PC-3 (cell line): ENCODE data around the gene LRCOL1. TPM values are rescaled to one million over a fixed set of nuclear protein-coding genes. Genes with fewer than 3 reads are reported as not detected.
A peak's percentile ranks its signal among the peaks of the same experiment; 100 is the strongest.

Experiments
- ATAC-seq: fragments of 200-7000 bp; cut with Tn5 transposase; 2 replicates; pipeline ENCODE4 v1.9.1; 2020; ENCODE audit warnings: mild to moderate bottlenecking, moderate library complexity
- Bru-seq: library from RNA; stranded (reverse); fragments of 400-500 nt; gene quantifications from one replicate; lab custom pipeline; 2021; lab: Mats Ljungman, UMichigan
- BruChase-seq, 2 experiments: library from RNA; stranded (reverse); fragments of 400-500 nt; gene quantifications; one replicate each; lab custom pipeline; 2021; lab: Mats Ljungman, UMichigan
- BruUV-seq: library from RNA; stranded (reverse); fragments of 400-500 nt; replicated peaks from 2 replicates; lab custom pipeline; 2021; lab: Mats Ljungman, UMichigan
- CTCF ChIA-PET: fragments of 300-600 bp; sonication (Branson Sonifier 250); formaldehyde crosslinking; loops from one replicate; lab custom pipeline; 2022; ENCODE audit warnings: antibody characterized with exemption; lab: Charles Lee
- POLR2A ChIA-PET: fragments of 300-600 bp; sonication (Branson Sonifier 250); formaldehyde crosslinking; loops from one replicate; lab custom pipeline; 2022; ENCODE audit warnings: antibody characterized with exemption; ENCODE audit not compliant: unreplicated experiment; lab: Charles Lee
- DNase-seq: peaks from one replicate; pipeline ENCODE4 v3.0.0-alpha.2; 2015
- H2AFZ ChIP-seq: fragments of 300-600 bp; sonication (generic); 2 replicates; pipeline ENCODE4 v1.6.0; 2016; ENCODE audit warnings: antibody characterized with exemption, low read length
- H3F3A ChIP-seq: fragments of 300-600 bp; sonication (generic); one replicate; pipeline ENCODE4 v1.6.0; 2017; ENCODE audit warnings: antibody characterized with exemption, low read length, control low read depth, mild to moderate bottlenecking; ENCODE audit not compliant: unreplicated experiment
- H3K27ac ChIP-seq: fragments of 300-600 bp; sonication (generic); 2 replicates; pipeline ENCODE4 v1.5.1; 2016; ENCODE audit warnings: mild to moderate bottlenecking, low read length
- H3K27me3 ChIP-seq: fragments of 300-600 bp; sonication (generic); 2 replicates; pipeline ENCODE4 v1.6.1; 2016; ENCODE audit warnings: low read length, mixed read lengths
- H3K36me3 ChIP-seq: fragments of 300-600 bp; sonication (generic); 2 replicates; pipeline ENCODE4 v1.6.1; 2016; ENCODE audit warnings: low read depth, mixed run types, low read length, mixed read lengths
- H3K4me1 ChIP-seq: fragments of 300-600 bp; sonication (generic); 2 replicates; pipeline ENCODE4 v1.5.1; 2016; ENCODE audit warnings: low read length; ENCODE audit not compliant: insufficient read depth
- H3K4me2 ChIP-seq: fragments of 300-600 bp; sonication (generic); 2 replicates; pipeline ENCODE4 v1.6.0; 2016; ENCODE audit warnings: low read length
- H3K4me3 ChIP-seq: fragments of 300-600 bp; sonication (generic); 2 replicates; pipeline ENCODE4 v1.5.1; 2016; ENCODE audit warnings: mild to moderate bottlenecking, low read length, mixed read lengths
- H3K79me2 ChIP-seq: fragments of 300-600 bp; sonication (generic); 2 replicates; pipeline ENCODE4 v1.6.1; 2017; ENCODE audit warnings: low read length, mixed read lengths
- H3K9ac ChIP-seq: fragments of 300-600 bp; sonication (generic); 2 replicates; pipeline ENCODE4 v1.6.0; 2016; ENCODE audit warnings: mild to moderate bottlenecking, low read length
- H3K9me2 ChIP-seq: fragments of 300-600 bp; sonication (generic); replicated peaks from 2 replicates; pipeline ENCODE4 v1.6.1; 2016; ENCODE audit warnings: mixed run types, low read length, mixed read lengths
- H3K9me3 ChIP-seq: fragments of 300-600 bp; sonication (generic); 2 replicates; pipeline ENCODE4 v1.6.1; 2016; ENCODE audit warnings: low read length, mixed read lengths
- H4K20me1 ChIP-seq: fragments of 300-600 bp; sonication (generic); 2 replicates; pipeline ENCODE4 v1.6.1; 2016; ENCODE audit warnings: low read length, mixed read lengths
- EZH2 ChIP-seq: fragments of 300-600 bp; sonication (generic); IDR thresholded peaks from one replicate; pipeline ENCODE4 v1.6.1; 2017; ENCODE audit warnings: antibody characterized with exemption, mild to moderate bottlenecking, low read length; ENCODE audit not compliant: unreplicated experiment
- EZH2phosphoT487 ChIP-seq: fragments of 300-600 bp; sonication (generic); IDR thresholded peaks from 2 replicates; pipeline ENCODE4 v1.6.1; 2018; ENCODE audit warnings: mild to moderate bottlenecking, antibody characterized with exemption, low read length, borderline replicate concordance
- intact Hi-C: fragments of 100-400 bp; cut with micrococcal nuclease; formaldehyde crosslinking; loops from 2 replicates; pipeline ENCODE4 v1.9.0; 2023
- long read RNA-seq: library from polyadenylated mRNA; unstranded; transcript quantifications from one replicate; pipeline ENCODE4 v2.0.0, GENCODE V29; 2021; ENCODE audit not compliant: unreplicated experiment
- total RNA-seq: library from RNA; depleted of rRNA; stranded (reverse); fragments of >200 nt; gene quantifications from 2 replicates; pipeline ENCODE4 v1.2.3, GENCODE V29; 2014; rRNA removed
- TF ChIP-seq, protein P1 (sequence below): fragments of 300-600 bp; sonication (generic); conservative IDR thresholded peaks from 2 replicates; pipeline ENCODE4 v1.5.1; 2017; ENCODE audit warnings: antibody characterized with exemption, low read depth, mild to moderate bottlenecking, low read length

LRCOL1 gene
- not detected in 2 replicates for total RNA-seq
- percentile 13 among the genes with signal in this experiment for Bru-seq, nascent RNA
- percentile 42 among the genes with signal in this experiment for BruChase-seq, experiment 1, labeled RNA remaining after a 6-hour chase
- BruChase-seq, experiment 2, labeled RNA remaining after a 2-hour chase, result percentile 8 among the genes with signal in this experiment
- long read RNA-seq, result 0 reads

DNA sequence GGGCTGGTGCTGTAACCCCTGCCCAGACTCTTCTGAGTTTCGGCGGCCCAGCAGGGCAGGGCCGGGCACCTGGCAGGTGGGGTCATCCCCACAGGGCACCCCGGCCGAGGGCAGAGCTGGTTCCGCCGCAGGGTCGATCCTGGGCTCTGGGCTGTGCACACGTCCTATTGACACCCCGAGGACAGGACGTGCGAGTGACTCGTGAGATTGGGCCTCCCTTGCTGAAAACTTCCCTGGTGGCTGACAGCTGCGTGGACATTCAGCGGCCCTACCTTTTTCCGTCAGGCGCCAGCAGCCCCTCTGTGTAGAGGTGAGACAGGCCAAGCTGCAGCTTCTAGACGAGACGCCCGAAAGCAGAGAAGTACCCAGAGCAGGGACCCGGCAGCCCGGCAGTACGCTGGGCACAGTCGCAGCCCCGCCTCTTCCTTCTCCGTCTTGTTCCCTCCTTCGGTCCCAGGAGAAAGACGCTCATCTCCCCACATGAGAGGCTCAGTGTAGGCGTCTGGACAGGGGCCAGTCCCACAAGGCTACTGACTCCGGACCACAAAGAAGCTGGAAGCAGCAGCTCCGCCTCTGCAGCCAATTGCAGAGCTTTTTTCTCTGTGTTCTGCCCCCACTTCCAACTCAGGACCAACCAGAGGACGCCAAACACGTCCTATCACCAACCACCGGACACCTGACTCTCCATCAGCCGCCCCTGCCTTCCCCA, at the start of gene LRCOL1:
TSS of gene LRCOL1 (minus strand) at position 532 of the 709 bp plus-strand sequence. CDS start 4,331 bp downstream, outside the sequence.
- no peak within 1 kb of the TSS for H3K9ac ChIP-seq
- H4K20me1 ChIP-seq, result no peaks in the 10 kb centered on the region
- no TSS peak for BruUV-seq
- H3F3A ChIP-seq, result no peaks in the 10 kb centered on the region
- no peak within 1 kb of the TSS for H3K27ac ChIP-seq
- CTCF ChIA-PET, result no interaction called here
- H3K9me3 ChIP-seq, result no peaks in the 10 kb centered on the region
- no peaks in the 10 kb centered on the region for H3K9me2 ChIP-seq
- no peak within 1 kb of the TSS for H3K4me2 ChIP-seq
- TF ChIP-seq EZH2 (no peak), EZH2phosphoT487 (no peak)
- TF ChIP-seq, protein P1, sequence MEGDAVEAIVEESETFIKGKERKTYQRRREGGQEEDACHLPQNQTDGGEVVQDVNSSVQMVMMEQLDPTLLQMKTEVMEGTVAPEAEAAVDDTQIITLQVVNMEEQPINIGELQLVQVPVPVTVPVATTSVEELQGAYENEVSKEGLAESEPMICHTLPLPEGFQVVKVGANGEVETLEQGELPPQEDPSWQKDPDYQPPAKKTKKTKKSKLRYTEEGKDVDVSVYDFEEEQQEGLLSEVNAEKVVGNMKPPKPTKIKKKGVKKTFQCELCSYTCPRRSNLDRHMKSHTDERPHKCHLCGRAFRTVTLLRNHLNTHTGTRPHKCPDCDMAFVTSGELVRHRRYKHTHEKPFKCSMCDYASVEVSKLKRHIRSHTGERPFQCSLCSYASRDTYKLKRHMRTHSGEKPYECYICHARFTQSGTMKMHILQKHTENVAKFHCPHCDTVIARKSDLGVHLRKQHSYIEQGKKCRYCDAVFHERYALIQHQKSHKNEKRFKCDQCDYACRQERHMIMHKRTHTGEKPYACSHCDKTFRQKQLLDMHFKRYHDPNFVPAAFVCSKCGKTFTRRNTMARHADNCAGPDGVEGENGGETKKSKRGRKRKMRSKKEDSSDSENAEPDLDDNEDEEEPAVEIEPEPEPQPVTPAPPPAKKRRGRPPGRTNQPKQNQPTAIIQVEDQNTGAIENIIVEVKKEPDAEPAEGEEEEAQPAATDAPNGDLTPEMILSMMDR, result no peak
- H3K4me1 ChIP-seq, result no peaks in the 10 kb centered on the region
- intact Hi-C loops, result no loop called here
- 0 out of 2 replicates have a peak, but pooled peaks cover 2% of the 10 kb centered on the region for H3K27me3 ChIP-seq
- POLR2A ChIA-PET, result no interaction called here
- ATAC-seq (no peak), DNase-seq (no peak)
- no peak within 1 kb of the TSS for H2AFZ ChIP-seq
- no peak within 1 kb of the TSS for H3K4me3 ChIP-seq
- no peaks in the 10 kb centered on the region for H3K36me3 ChIP-seq
- H3K79me2 ChIP-seq, result no peaks in the 10 kb centered on the region

DNA sequence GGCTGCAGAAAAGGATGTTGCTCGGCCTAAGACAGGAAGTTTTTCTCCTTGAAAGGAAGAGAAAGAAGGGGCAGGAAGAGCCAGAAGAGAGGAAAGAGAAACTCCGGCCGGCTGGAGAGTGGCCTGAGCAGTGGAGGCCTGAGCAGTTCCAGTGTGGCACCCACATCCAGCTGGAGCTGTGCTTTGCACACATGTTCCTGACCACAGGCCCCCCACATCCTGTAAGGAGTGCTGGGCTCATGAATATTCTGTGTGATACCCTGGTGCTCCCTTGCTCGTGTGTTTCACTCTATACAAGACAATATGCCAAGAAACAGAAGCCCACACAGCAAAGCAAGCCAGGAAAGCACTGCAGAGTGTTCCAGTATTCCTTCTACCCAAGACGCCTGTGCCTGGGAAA, 49.7 kb upstream of the LRCOL1 start:
- no peaks in the 10 kb centered on the region for H3K9me3 ChIP-seq
- ChIA-PET POLR2A (no interaction called here), CTCF (no interaction called here)
- H3K9ac ChIP-seq, result no peak overlapping the region
- H3K36me3 ChIP-seq, result peaks cover 61% of the 10 kb centered on the region
- DNase-seq (no peak), ATAC-seq (no peak)
- no peaks in the 10 kb centered on the region for H3K79me2 ChIP-seq
- no peaks in the 10 kb centered on the region for H3K9me2 ChIP-seq
- H4K20me1 ChIP-seq, result no peaks in the 10 kb centered on the region
- no peaks in the 10 kb centered on the region for H3K27me3 ChIP-seq
- intact Hi-C loops, result no loop called here
- TF ChIP-seq EZH2phosphoT487, result no peak
- TF ChIP-seq, protein P1, result no peak
- TF ChIP-seq EZH2, result no peak
- no peaks in the 10 kb centered on the region for H3K4me1 ChIP-seq
- no peak overlapping the region for H3K4me3 ChIP-seq
- no peaks in the 10 kb centered on the region for H3F3A ChIP-seq
- no TSS peak for BruUV-seq
- no peak overlapping the region for H3K27ac ChIP-seq
- no peak overlapping the region for H3K4me2 ChIP-seq
- H2AFZ ChIP-seq, result no peak overlapping the region

DNA sequence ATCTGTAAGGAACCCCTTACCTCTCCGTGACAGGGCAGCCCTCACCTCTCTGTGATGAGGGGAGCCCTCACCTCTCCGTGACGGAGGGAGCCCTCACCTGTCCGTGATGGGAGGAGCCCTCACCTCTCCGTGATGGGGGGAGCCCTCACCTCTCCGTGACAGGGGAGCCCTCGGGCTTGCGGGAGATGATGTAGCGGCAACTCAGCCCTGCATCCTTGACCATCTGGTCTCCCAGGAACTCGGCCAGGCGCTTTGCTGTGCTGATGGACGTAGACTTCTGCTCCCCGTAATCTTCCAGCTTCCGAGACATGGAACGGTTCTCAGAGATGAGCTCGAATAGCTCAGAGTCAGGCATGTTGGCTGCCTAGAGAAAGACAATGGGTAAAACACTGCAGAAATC, 48.8 kb upstream of the LRCOL1 start:
- BruUV-seq, result no TSS peak
- H2AFZ ChIP-seq, result no peak overlapping the region
- POLR2A ChIA-PET, result no interaction called here
- H3K36me3 ChIP-seq, result peaks cover 63% of the 10 kb centered on the region
- no peak overlapping the region for H3K9ac ChIP-seq
- H3K4me2 ChIP-seq, result no peak overlapping the region
- no peaks in the 10 kb centered on the region for H3F3A ChIP-seq
- H3K27ac ChIP-seq, result no peak overlapping the region
- H3K4me1 ChIP-seq, result no peaks in the 10 kb centered on the region
- no peaks in the 10 kb centered on the region for H3K79me2 ChIP-seq
- intact Hi-C loops, result no loop called here
- no peaks in the 10 kb centered on the region for H3K27me3 ChIP-seq
- ATAC-seq (no peak), DNase-seq (no peak)
- TF ChIP-seq EZH2phosphoT487 (no peak), EZH2 (no peak)
- TF ChIP-seq, protein P1, result no peak
- H4K20me1 ChIP-seq, result no peaks in the 10 kb centered on the region
- H3K9me2 ChIP-seq, result no peaks in the 10 kb centered on the region
- no peak overlapping the region for H3K4me3 ChIP-seq
- H3K9me3 ChIP-seq, result no peaks in the 10 kb centered on the region
- CTCF ChIA-PET, result no interaction called here
